AML-193 (cell line): ENCODE results near the gene MAGI2.
"Not testable (repeated sequence)": the region's sequence is repeated elsewhere in the genome, so short reads cannot be mapped to it uniquely, and the experiment has no call there.

Experiments used
- DNase-seq, 2 experiments: peaks; one replicate each; lab custom pipeline; 2025; lab: John Stamatoyannopoulos, UW

MAGI2 gene

GRCh38 chr7:78346827-78347226 lies 1106.6 kb downstream of the MAGI2 start:
- DNase-seq = no peak

- no peak for DNase-seq
These were observed 1107.5 kb downstream of the MAGI2 start for GRCh38 chr7:78345979-78346378.

GRCh38 chr7:78345293-78345911 lies 1108.1 kb downstream of the MAGI2 start:
- no peak for DNase-seq

- DNase-seq = no peak
These were observed 1119.0 kb downstream of the MAGI2 start for GRCh38 chr7:78334426-78334825.

- no peak for DNase-seq
These were observed 1119.7 kb downstream of the MAGI2 start for GRCh38 chr7:78333530-78334425.

- no peak for DNase-seq
These were observed 1124.3 kb downstream of the MAGI2 start for GRCh38 chr7:78329001-78329655.

GRCh38 chr7:78327718-78328117 lies 1125.7 kb downstream of the MAGI2 start:
- DNase-seq = no peak

- no peak for DNase-seq
These were observed 1126.6 kb downstream of the MAGI2 start for GRCh38 chr7:78326876-78327275.

GRCh38 chr7:78326189-78326588 lies 1127.3 kb downstream of the MAGI2 start:
- DNase-seq = no peak

- DNase-seq = no peak
These were observed 1130.3 kb downstream of the MAGI2 start for GRCh38 chr7:78323118-78323517.

- DNase-seq = not testable (repeated sequence)
These were observed 1131.2 kb downstream of the MAGI2 start for GRCh38 chr7:78322231-78322630.

- no peak for DNase-seq
These were observed 1136.1 kb downstream of the MAGI2 start for GRCh38 chr7:78317371-78317770.

- no peak for DNase-seq
These were observed 1137.4 kb downstream of the MAGI2 start for GRCh38 chr7:78316110-78316509.

- DNase-seq = no peak
These were observed 1138.3 kb downstream of the MAGI2 start for GRCh38 chr7:78315119-78315518.

GRCh38 chr7:78311181-78311580 lies 1142.3 kb downstream of the MAGI2 start:
- no peak for DNase-seq

GRCh38 chr7:78307892-78308291 lies 1145.6 kb downstream of the MAGI2 start:
- DNase-seq = no peak

GRCh38 chr7:78306634-78307033 lies 1146.8 kb downstream of the MAGI2 start:
- no peak for DNase-seq

GRCh38 chr7:78301407-78301806 lies 1152.1 kb downstream of the MAGI2 start:
- DNase-seq = no peak

GRCh38 chr7:78299088-78299487 lies 1154.4 kb downstream of the MAGI2 start:
- no peak for DNase-seq

- DNase-seq = no peak
These were observed 1156.7 kb downstream of the MAGI2 start for GRCh38 chr7:78296644-78297371.

- DNase-seq = no peak
These were observed 1157.3 kb downstream of the MAGI2 start for GRCh38 chr7:78296046-78296597.

- not testable (repeated sequence) for DNase-seq
These were observed 1164.0 kb downstream of the MAGI2 start for GRCh38 chr7:78289471-78289870.
